Muscle layer of duodenum (tissue), 2 donors: ENCODE data around the gene USP26.
"Not testable (repeated sequence)": the region's sequence is repeated elsewhere in the genome, so short reads cannot be mapped to it uniquely, and the experiment has no call there.

Experiments
- H3K27ac ChIP-seq: one replicate; pipeline ENCODE4 v1.7.0; 2013; ENCODE audit warnings: mild to moderate bottlenecking, low read length
- H3K27me3 ChIP-seq: one replicate; pipeline ENCODE4 v1.7.0; 2013; ENCODE audit warnings: low read depth, mild to moderate bottlenecking, control low read depth, low read length
- H3K36me3 ChIP-seq, 2 donors: one replicate each; pipeline ENCODE4 v1.7.0; 2013; ENCODE audit warnings: low read length in 2 of 2, control low read depth in 1 of 2, mild to moderate bottlenecking in 1 of 2; ENCODE audit not compliant: insufficient read depth in 2 of 2, control insufficient read depth in 1 of 2
- H3K4me1 ChIP-seq, 2 donors: one replicate each; pipeline ENCODE4 v1.7.0; 2013; ENCODE audit warnings: low read length in 2 of 2, mild to moderate bottlenecking in 2 of 2, control low read depth in 1 of 2, moderate library complexity in 1 of 2; ENCODE audit not compliant: insufficient read depth in 2 of 2, control insufficient read depth in 1 of 2
- H3K4me3 ChIP-seq, 2 donors: one replicate each; pipeline ENCODE4 v1.7.0; 2013; ENCODE audit warnings: low read length in 2 of 2, low read depth in 1 of 2, mild to moderate bottlenecking in 1 of 2
- H3K9me3 ChIP-seq, 2 donors: one replicate each; pipeline ENCODE4 v1.7.0; 2013; ENCODE audit warnings: low read length in 2 of 2, control low read depth in 1 of 2, mild to moderate bottlenecking in 1 of 2; ENCODE audit not compliant: control insufficient read depth in 1 of 2
- donor health status: healthy.

Gene USP26

GRCh38 chrX:133068461-133068860 lies 28.4 kb downstream of the USP26 start:
- Histone ChIP-seq H3K27ac (no peak overlapping the region), H3K9me3 (no peaks in the 10 kb centered on the region), H3K27me3 (no peaks in the 10 kb centered on the region)

DNA sequence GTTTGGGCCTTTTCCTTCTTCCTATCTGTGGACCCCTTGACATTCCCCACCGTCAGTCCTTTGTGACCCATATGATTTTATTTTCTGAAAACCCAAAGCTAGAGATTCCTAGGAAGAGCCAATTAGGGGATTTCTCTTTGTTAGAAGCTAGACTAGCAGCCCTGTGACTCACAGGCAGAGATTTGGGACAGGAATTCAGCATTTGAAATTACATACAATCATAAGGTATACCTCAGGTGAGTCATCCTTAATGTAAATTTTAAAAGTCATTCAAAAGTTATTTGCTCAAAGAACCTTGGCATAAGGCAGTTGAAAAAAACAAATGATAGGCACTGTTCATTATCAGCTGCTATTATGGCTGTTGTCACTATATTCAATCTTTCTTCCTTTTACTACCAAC lies 40.6 kb downstream of the USP26 start:
- H3K4me1 ChIP-seq: no peaks in the 10 kb centered on the region
- no peak overlapping the region for H3K4me3 ChIP-seq
- H3K9me3 ChIP-seq: no peaks in the 10 kb centered on the region
- H3K27ac ChIP-seq: no peak overlapping the region
- no peaks in the 10 kb centered on the region for H3K36me3 ChIP-seq
- no peaks in the 10 kb centered on the region for H3K27me3 ChIP-seq

More at GRCh38 chrX:133068461-133068860, 28.4 kb downstream of the USP26 start:
- H3K4me3 ChIP-seq: no peak overlapping the region
- no peaks in the 10 kb centered on the region for H3K4me1 ChIP-seq
- no peaks in the 10 kb centered on the region for H3K36me3 ChIP-seq

- Histone ChIP-seq H3K9me3 (no peaks in the 10 kb centered on the region), H3K4me3 (no peak overlapping the region), H3K27ac (no peak overlapping the region), H3K27me3 (no peaks in the 10 kb centered on the region), H3K36me3 (no peaks in the 10 kb centered on the region), H3K4me1 (no peaks in the 10 kb centered on the region)
Observed at GRCh38 chrX:133054761-133055405, 42.0 kb downstream of the USP26 start.

DNA sequence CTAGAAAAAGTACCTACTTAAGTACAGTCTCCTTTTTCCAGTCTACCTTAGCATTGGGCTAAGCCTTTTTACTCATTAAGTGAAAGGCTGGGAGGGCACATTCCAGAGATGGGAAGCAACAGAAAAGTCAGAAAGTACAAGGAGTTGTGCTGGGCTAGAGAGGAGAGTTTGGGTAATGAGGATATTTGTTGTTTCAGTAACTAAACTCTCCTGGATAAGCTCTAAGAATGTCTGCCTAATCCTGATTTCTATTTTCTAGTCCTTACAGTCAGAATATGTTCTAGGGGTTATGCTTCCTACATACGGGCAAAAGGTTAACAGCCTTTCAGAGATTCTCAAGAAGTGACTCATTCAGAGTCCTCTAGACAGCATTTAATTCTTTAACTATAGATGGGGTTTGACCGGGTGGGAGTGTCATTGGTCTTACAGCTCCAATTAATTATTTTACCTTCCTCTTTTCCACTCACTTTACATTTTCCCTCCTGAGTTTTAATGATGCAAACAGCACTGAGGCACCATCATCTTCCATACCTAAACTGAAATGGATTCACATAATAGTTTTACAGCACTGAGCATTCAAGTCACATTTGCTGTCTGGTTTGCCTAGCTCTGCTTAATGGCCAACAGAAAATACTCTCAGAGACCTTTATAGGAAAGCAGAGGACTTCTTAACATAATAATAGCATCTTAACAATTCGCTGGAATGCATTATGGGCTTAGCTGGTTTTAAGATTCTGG lies 42.9 kb downstream of the USP26 start:
- Histone ChIP-seq H3K27ac (no peak overlapping the region), H3K4me3 (no peak overlapping the region), H3K4me1 (no peaks in the 10 kb centered on the region), H3K36me3 (no peaks in the 10 kb centered on the region), H3K9me3 (no peaks in the 10 kb centered on the region), H3K27me3 (no peaks in the 10 kb centered on the region)

- Histone ChIP-seq H3K27ac (no peak overlapping the region), H3K9me3 (no peaks in the 10 kb centered on the region), H3K4me1 (no peaks in the 10 kb centered on the region), H3K36me3 (no peaks in the 10 kb centered on the region), H3K27me3 (no peaks in the 10 kb centered on the region), H3K4me3 (no peak overlapping the region)
Observed at GRCh38 chrX:133048751-133049150, 48.2 kb downstream of the USP26 start.

- H3K36me3 ChIP-seq: no peaks in the 10 kb centered on the region
- H3K27ac ChIP-seq: no peak overlapping the region
- H3K4me3 ChIP-seq: no peak overlapping the region
- H3K9me3 ChIP-seq: no peaks in the 10 kb centered on the region
- H3K27me3 ChIP-seq: no peaks in the 10 kb centered on the region
- H3K4me1 ChIP-seq: no peaks in the 10 kb centered on the region
Observed at GRCh38 chrX:133046601-133047000, 50.3 kb downstream of the USP26 start.

- no peaks in the 10 kb centered on the region for H3K36me3 ChIP-seq
- no peaks in the 10 kb centered on the region for H3K9me3 ChIP-seq
- no peaks in the 10 kb centered on the region for H3K27me3 ChIP-seq
- H3K4me3 ChIP-seq: no peak overlapping the region
- no peak overlapping the region for H3K27ac ChIP-seq
- H3K4me1 ChIP-seq: no peaks in the 10 kb centered on the region
Observed at GRCh38 chrX:133045986-133046385, 50.9 kb downstream of the USP26 start.

- H3K27me3 ChIP-seq, H3K4me1 ChIP-seq, H3K27ac ChIP-seq, H3K9me3 ChIP-seq, H3K36me3 ChIP-seq, H3K4me3 ChIP-seq: not testable (repeated sequence)
Observed at GRCh38 chrX:133044145-133044786, 52.6 kb downstream of the USP26 start.

DNA sequence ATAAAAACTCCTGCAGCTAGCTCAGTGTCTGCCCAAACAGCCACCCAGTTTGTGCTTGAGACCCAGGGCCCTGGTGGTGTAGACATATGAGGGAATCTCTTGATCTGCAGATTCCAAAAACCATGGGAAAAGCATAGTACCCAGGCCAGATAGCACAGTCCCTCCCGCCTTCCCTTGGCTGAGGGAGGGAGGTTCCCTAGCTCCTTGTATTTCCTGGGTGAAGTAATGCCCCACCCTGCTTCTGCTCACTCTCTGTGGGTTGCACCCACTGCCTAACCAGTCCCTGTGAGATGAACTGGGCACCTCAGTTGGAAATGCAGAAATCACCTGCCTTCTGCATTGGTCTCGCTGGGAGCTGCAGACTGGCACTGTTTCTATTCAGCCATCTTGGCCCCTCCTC lies 54.6 kb downstream of the USP26 start:
- Histone ChIP-seq H3K4me1 (no peaks in the 10 kb centered on the region), H3K36me3 (no peaks in the 10 kb centered on the region), H3K4me3 (no peak overlapping the region), H3K27ac (no peak overlapping the region), H3K9me3 (peaks cover 0 to 2% of the 10 kb centered on the region in 2 donors), H3K27me3 (no peaks in the 10 kb centered on the region)

DNA sequence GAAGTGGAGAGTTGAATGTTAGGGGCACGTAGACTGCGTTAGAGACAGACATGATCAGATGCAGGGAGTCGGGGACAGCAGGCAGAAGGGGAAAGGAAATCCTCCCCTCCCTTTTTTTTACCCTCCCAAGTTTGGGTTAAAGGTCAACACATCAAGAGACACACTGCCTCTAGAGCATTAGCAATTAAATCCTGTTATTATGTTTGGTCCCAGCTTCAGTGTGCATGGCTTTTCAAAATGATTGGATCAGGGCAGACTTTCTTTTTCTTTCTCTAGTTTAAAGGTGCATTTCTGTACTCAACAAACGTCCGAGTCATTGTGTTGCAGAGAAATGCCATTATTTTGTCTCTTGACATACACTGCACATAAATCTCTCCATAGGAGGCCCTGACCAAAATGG lies 63.9 kb downstream of the USP26 start:
- Histone ChIP-seq H3K27ac (no peak overlapping the region), H3K36me3 (no peaks in the 10 kb centered on the region), H3K27me3 (no peaks in the 10 kb centered on the region), H3K9me3 (peaks cover 0 to 2% of the 10 kb centered on the region in 2 donors), H3K4me1 (no peaks in the 10 kb centered on the region), H3K4me3 (no peak overlapping the region)

DNA sequence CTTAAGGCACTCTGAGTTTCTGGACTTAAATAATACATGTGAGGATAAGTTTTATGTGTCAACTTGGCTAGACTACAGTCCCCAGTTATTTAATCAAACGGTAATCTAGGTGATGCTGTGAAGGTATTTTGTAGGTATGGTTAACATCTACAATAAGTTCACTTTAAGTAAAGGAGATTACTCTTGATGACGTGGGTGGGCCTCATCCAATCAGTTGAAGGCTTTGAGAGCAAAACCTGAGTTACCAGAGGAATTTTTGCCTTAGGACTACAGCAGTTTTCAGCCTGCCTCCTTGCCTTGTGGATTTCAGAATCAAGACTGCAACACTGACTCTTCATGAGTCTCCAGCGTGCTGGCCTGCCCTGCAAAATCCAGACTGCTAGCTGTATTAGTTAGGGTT lies 78.7 kb downstream of the USP26 start:
- no peaks in the 10 kb centered on the region for H3K9me3 ChIP-seq
- H3K27me3 ChIP-seq: no peaks in the 10 kb centered on the region
- no peaks in the 10 kb centered on the region for H3K36me3 ChIP-seq
- no peak overlapping the region for H3K4me3 ChIP-seq
- no peaks in the 10 kb centered on the region for H3K4me1 ChIP-seq
- H3K27ac ChIP-seq: no peak overlapping the region
